ENCODE data around the gene SPATA21.

GRCh38 chr1:16383888-16384287 lies 53.3 kb downstream of the SPATA21 start:
- TF ChIP-seq EZH2 (IDR thresholded peaks at IDR 0.05; ENCODE audit: low read length): no peak
- no peak for TF ChIP-seq CTCF (optimal IDR thresholded peaks at IDR 0.05 in 1 of 3, IDR thresholded peaks at IDR 0.05 in 1 of 3, conservative IDR thresholded peaks at IDR 0.05 in 1 of 3; ENCODE audit: extremely low read depth in 1 of 3, insufficient read depth in 2 of 3, low read length in 3 of 3)
